ENCODE results near the gene PDSS2.
"Not testable (repeated sequence)": the region's sequence is repeated elsewhere in the genome, so short reads cannot be mapped to it uniquely, and the experiment has no call there.

GRCh38 chr6:107289258-107289657 lies 170.1 kb downstream of the PDSS2 start:
- TF ChIP-seq CTCF, POLR2A (IDR thresholded peaks at IDR 0.05): not testable (repeated sequence)
